Measurements from ENCODE around the gene CFAP157. TPM values are rescaled to one million over a fixed set of nuclear protein-coding genes. Genes with fewer than 3 reads are reported as not detected.

CFAP157 gene
- total RNA-seq, 2 experiments from 2014 or later: not detected

- Mint-ChIP-seq H3K4me1 (peaks cover 17% of the 10 kb centered on the region), H3K4me3 (no peak overlapping the region), H3K27ac (peak overlapping the region; percentile 30), H3K9me3 (no peaks in the 10 kb centered on the region), H3K36me3 (no peaks in the 10 kb centered on the region), H3K27me3 (no peaks in the 10 kb centered on the region)
- DNase-seq: no peak
These were observed 3.4 kb upstream of the CFAP157 start for GRCh38 chr9:127703289-127703946.

GRCh38 chr9:127705577-127706379, 1.0 kb upstream of the CFAP157 start:
- DNase-seq: no peak
- Mint-ChIP-seq H3K36me3 (peaks cover 6% of the 10 kb centered on the region), H3K27me3 (no peaks in the 10 kb centered on the region), H3K9me3 (no peaks in the 10 kb centered on the region), H3K4me1 (peaks cover 12% of the 10 kb centered on the region), H3K4me3 (no peak overlapping the region), H3K27ac (no peak overlapping the region)

- peaks cover 6% of the 10 kb centered on the region for H3K36me3 Mint-ChIP-seq
- no peaks in the 10 kb centered on the region for H3K9me3 Mint-ChIP-seq
- H3K4me1 Mint-ChIP-seq: peaks cover 20% of the 10 kb centered on the region
- peak; percentile 27 for DNase-seq
- H3K27me3 Mint-ChIP-seq: no peaks in the 10 kb centered on the region
- H3K4me3 Mint-ChIP-seq: no peak overlapping the region
- H3K27ac Mint-ChIP-seq: no peak overlapping the region
These were observed 978 bp downstream of the CFAP157 start for GRCh38 chr9:127707766-127708165.

- Mint-ChIP-seq H3K27ac (no peak overlapping the region), H3K4me3 (no peak overlapping the region), H3K9me3 (no peaks in the 10 kb centered on the region), H3K36me3 (peaks cover 6% of the 10 kb centered on the region), H3K27me3 (no peaks in the 10 kb centered on the region), H3K4me1 (peaks cover 20% of the 10 kb centered on the region)
- no peak for DNase-seq
These were observed 2.3 kb downstream of the CFAP157 start for GRCh38 chr9:127708952-127709587.

GRCh38 chr9:127710204-127710783, 3.5 kb downstream of the CFAP157 start:
- no peaks in the 10 kb centered on the region for H3K9me3 Mint-ChIP-seq
- H3K4me1 Mint-ChIP-seq: peaks cover 23% of the 10 kb centered on the region
- H3K36me3 Mint-ChIP-seq: peaks cover 6% of the 10 kb centered on the region
- H3K4me3 Mint-ChIP-seq: no peak overlapping the region
- H3K27ac Mint-ChIP-seq: peak overlapping the region; percentile 19
- no peaks in the 10 kb centered on the region for H3K27me3 Mint-ChIP-seq
- no peak for DNase-seq

- H3K27me3 Mint-ChIP-seq: no peaks in the 10 kb centered on the region
- no peak for DNase-seq
- no peak overlapping the region for H3K4me3 Mint-ChIP-seq
- peaks cover 6% of the 10 kb centered on the region for H3K36me3 Mint-ChIP-seq
- H3K9me3 Mint-ChIP-seq: no peaks in the 10 kb centered on the region
- peaks cover 27% of the 10 kb centered on the region for H3K4me1 Mint-ChIP-seq
- H3K27ac Mint-ChIP-seq: peak overlapping the region; percentile 60
These were observed 4.5 kb downstream of the CFAP157 start for GRCh38 chr9:127711226-127711701.

- no peak for DNase-seq
- Mint-ChIP-seq H3K4me1 (peaks cover 29% of the 10 kb centered on the region), H3K36me3 (peaks cover 6% of the 10 kb centered on the region)
These were observed 5.1 kb downstream of the CFAP157 start for GRCh38 chr9:127711831-127712274.

GRCh38 chr9:127712371-127712770, 5.6 kb downstream of the CFAP157 start:
- Mint-ChIP-seq H3K27me3 (no peaks in the 10 kb centered on the region), H3K4me3 (no peak overlapping the region), H3K27ac (no peak overlapping the region), H3K4me1 (peaks cover 27% of the 10 kb centered on the region), H3K36me3 (peaks cover 6% of the 10 kb centered on the region), H3K9me3 (no peaks in the 10 kb centered on the region)
- DNase-seq: no peak

More at GRCh38 chr9:127711831-127712274, 5.1 kb downstream of the CFAP157 start:
- no peak overlapping the region for H3K4me3 Mint-ChIP-seq
- H3K9me3 Mint-ChIP-seq: no peaks in the 10 kb centered on the region
- no peaks in the 10 kb centered on the region for H3K27me3 Mint-ChIP-seq
- H3K27ac Mint-ChIP-seq: no peak overlapping the region

- H3K36me3 Mint-ChIP-seq: peaks cover 6% of the 10 kb centered on the region
- no peak for DNase-seq
- peaks cover 23% of the 10 kb centered on the region for H3K4me1 Mint-ChIP-seq
- no peak overlapping the region for H3K27ac Mint-ChIP-seq
- no peak overlapping the region for H3K4me3 Mint-ChIP-seq
- no peaks in the 10 kb centered on the region for H3K27me3 Mint-ChIP-seq
- H3K9me3 Mint-ChIP-seq: no peaks in the 10 kb centered on the region
These were observed 6.1 kb downstream of the CFAP157 start for GRCh38 chr9:127712867-127713266.

GRCh38 chr9:127714020-127714750, 7.4 kb downstream of the CFAP157 start:
- H3K27ac Mint-ChIP-seq: no peak overlapping the region
- no peaks in the 10 kb centered on the region for H3K27me3 Mint-ChIP-seq
- peaks cover 23% of the 10 kb centered on the region for H3K4me1 Mint-ChIP-seq
- peaks cover under 1% of the 10 kb centered on the region for H3K36me3 Mint-ChIP-seq
- no peak for DNase-seq
- H3K4me3 Mint-ChIP-seq: peak overlapping the region; percentile 79
- no peaks in the 10 kb centered on the region for H3K9me3 Mint-ChIP-seq

GRCh38 chr9:127714951-127715469, 8.2 kb downstream of the CFAP157 start:
- no peaks in the 10 kb centered on the region for H3K27me3 Mint-ChIP-seq
- H3K36me3 Mint-ChIP-seq: no peaks in the 10 kb centered on the region
- H3K9me3 Mint-ChIP-seq: no peaks in the 10 kb centered on the region
- peak overlapping the region; percentile 97 for H3K4me3 Mint-ChIP-seq
- peak; percentile 19 for DNase-seq
- H3K27ac Mint-ChIP-seq: peak overlapping the region; percentile 92
- H3K4me1 Mint-ChIP-seq: peaks cover 30% of the 10 kb centered on the region

- peak; percentile 99 for DNase-seq
- Mint-ChIP-seq H3K27ac (peak within 1 kb of the TSS; percentile 92), H3K9me3 (no peaks in the 10 kb centered on the region), H3K4me1 (peaks cover 27% of the 10 kb centered on the region), H3K27me3 (no peaks in the 10 kb centered on the region), H3K36me3 (no peaks in the 10 kb centered on the region), H3K4me3 (peak within 1 kb of the TSS; percentile 97)
These were observed 8.9 kb downstream of the CFAP157 start, which contains the start of the genes PTRH1 and TTC16 for GRCh38 chr9:127715470-127716337. Gene PTRH1, minus strand, starts transcription at chr9:127715663. Its CDS starts 24 bp downstream, at chr9:127715639. Gene TTC16, plus strand, starts transcription at chr9:127716079. Its CDS starts 67 bp downstream, at chr9:127716146.

- no peaks in the 10 kb centered on the region for H3K9me3 Mint-ChIP-seq
- peak overlapping the region; percentile 97 for H3K4me3 Mint-ChIP-seq
These were observed 9.6 kb downstream of the CFAP157 start for GRCh38 chr9:127716412-127716811.

More at GRCh38 chr9:127716412-127716811, 9.6 kb downstream of the CFAP157 start:
- Mint-ChIP-seq H3K27me3 (no peaks in the 10 kb centered on the region), H3K4me1 (peaks cover 26% of the 10 kb centered on the region), H3K36me3 (no peaks in the 10 kb centered on the region), H3K27ac (peak overlapping the region; percentile 92)
- DNase-seq: no peak

Measured in activated naive CD8-positive, alpha-beta T cell treated with anti-CD3 and anti-CD28 coated beads for 36 hours (primary cell).